ENCODE data around the gene FBXL13. TPM values are rescaled to one million over a fixed set of nuclear protein-coding genes. Genes with fewer than 3 reads are reported as not detected.
"Not testable (repeated sequence)": the region's sequence is repeated elsewhere in the genome, so short reads cannot be mapped to it uniquely, and the experiment has no call there.

Gene FBXL13
- total RNA-seq, 2 donors from 2014 or later, result 1.6 to 1.7 TPM

DNA sequence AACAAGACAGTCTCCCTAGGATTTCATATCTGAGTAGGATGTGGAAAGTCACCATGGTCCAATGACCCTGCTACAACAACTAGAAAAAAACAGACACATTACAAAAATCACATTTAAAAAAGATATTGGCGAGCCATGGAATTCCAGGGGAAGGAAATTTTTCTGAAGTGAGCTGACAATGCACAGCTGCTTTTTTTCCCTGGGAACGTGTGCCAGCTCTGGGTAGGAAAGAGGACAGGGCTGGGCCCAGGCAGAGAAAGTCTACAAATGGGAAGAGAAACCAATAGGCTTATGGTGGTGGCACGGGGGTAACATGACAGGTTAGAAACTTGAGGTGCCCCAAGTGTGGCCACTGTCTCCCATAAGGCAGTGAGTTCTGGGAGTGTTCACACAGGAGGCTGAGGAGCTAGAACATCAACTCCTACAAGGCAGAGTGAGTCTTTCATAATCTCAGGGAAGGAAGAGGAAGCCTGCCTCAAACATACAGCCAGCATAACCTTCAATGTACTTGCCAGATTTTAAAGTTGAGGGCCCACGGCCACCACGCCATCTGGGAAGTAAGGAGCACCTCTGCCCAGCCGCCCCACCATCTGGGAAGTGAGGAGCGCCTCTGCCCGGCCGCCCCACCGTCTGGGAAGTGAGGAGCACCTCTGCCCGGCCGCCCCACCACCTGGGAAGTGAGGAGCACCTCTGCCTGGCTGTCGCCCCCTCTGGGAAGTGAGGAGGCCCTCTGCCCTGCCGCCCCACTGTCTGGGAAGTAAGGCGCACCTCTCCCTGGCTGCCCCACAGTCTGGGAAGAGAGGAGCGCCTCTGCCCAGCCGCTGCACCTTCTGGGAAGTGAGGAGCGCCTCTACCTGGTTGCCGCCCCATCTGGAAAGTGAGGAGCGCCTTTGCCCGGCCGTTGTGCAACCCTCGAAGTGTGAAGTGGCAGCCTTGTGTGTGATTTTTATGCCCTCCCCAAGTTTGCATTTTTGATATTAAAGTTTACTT lies 5.9 kb downstream of the FBXL13 start:
- Histone ChIP-seq H3K36me3 (no peaks in the 10 kb centered on the region), H3K27ac (no peak overlapping the region), H3K4me1 (peaks cover 0 to 3% of the 10 kb centered on the region in 2 donors), H3K4me3 (no peak overlapping the region), H3K27me3 (no peaks in the 10 kb centered on the region), H3K9me3 (no peaks in the 10 kb centered on the region)
- DNase-seq (ENCODE audit: low spot score), result no peak
- no peak for TF ChIP-seq CTCF (IDR thresholded peaks at IDR 0.05)

- H3K27ac ChIP-seq, result no peak overlapping the region
- H3K4me1 ChIP-seq, result peaks cover 0 to 4% of the 10 kb centered on the region in 2 donors
- no peaks in the 10 kb centered on the region for H3K27me3 ChIP-seq
- H3K9me3 ChIP-seq, result no peaks in the 10 kb centered on the region
- H3K4me3 ChIP-seq, result no peak overlapping the region
- DNase-seq (ENCODE audit: low spot score), result no peak
- peak; percentile 17 to 50 for TF ChIP-seq CTCF (IDR thresholded peaks at IDR 0.05)
- no peaks in the 10 kb centered on the region for H3K36me3 ChIP-seq
Observed at GRCh38 chr7:103065667-103066066, 8.9 kb downstream of the FBXL13 start.

- Histone ChIP-seq H3K27ac (no peak overlapping the region), H3K9me3 (no peaks in the 10 kb centered on the region)
- no peak for TF ChIP-seq CTCF (IDR thresholded peaks at IDR 0.05)
Observed at GRCh38 chr7:103063895-103064294, 10.7 kb downstream of the FBXL13 start.

GRCh38 chr7:103059471-103059870 lies 15.1 kb downstream of the FBXL13 start:
- H3K4me1 ChIP-seq, result peaks cover 0 to 4% of the 10 kb centered on the region in 2 donors
- no peaks in the 10 kb centered on the region for H3K27me3 ChIP-seq
- no peak overlapping the region for H3K4me3 ChIP-seq
- no peaks in the 10 kb centered on the region for H3K9me3 ChIP-seq
- no peaks in the 10 kb centered on the region for H3K36me3 ChIP-seq
- DNase-seq (ENCODE audit: low spot score), result no peak
- TF ChIP-seq CTCF (IDR thresholded peaks at IDR 0.05), result no peak
- H3K27ac ChIP-seq, result no peak overlapping the region

More at GRCh38 chr7:103063895-103064294, 10.7 kb downstream of the FBXL13 start:
- no peak for DNase-seq (ENCODE audit: low spot score)
- H3K4me3 ChIP-seq, result no peak overlapping the region
- H3K27me3 ChIP-seq, result no peaks in the 10 kb centered on the region
- H3K4me1 ChIP-seq, result peaks cover 0 to 4% of the 10 kb centered on the region in 2 donors
- H3K36me3 ChIP-seq, result no peaks in the 10 kb centered on the region

DNA sequence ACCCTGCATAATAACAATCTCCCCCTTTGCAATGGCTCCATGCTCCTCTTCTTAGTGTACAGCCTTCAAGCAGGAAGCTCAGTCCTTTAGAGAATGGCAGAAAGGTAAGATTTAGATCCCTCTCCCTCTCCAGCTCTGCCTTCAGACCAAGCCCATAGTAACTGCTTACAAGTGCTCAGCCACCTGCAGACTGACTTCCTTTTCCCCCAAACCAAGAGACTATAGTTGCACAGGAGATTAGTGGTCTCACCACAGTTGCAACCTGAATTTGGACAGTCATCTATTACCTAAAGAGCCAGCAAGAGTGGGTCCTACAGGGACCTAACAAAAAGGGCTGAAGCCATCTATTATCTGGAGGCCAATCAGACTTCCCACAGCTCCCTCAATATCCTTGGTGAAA lies 16.5 kb downstream of the FBXL13 start:
- Histone ChIP-seq H3K36me3 (no peaks in the 10 kb centered on the region), H3K4me1 (peaks cover 0 to 4% of the 10 kb centered on the region in 2 donors), H3K9me3 (no peaks in the 10 kb centered on the region), H3K27me3 (no peaks in the 10 kb centered on the region), H3K27ac (no peak overlapping the region), H3K4me3 (no peak overlapping the region)
- no peak for DNase-seq (ENCODE audit: low spot score)
- TF ChIP-seq CTCF (IDR thresholded peaks at IDR 0.05), result no peak

DNA sequence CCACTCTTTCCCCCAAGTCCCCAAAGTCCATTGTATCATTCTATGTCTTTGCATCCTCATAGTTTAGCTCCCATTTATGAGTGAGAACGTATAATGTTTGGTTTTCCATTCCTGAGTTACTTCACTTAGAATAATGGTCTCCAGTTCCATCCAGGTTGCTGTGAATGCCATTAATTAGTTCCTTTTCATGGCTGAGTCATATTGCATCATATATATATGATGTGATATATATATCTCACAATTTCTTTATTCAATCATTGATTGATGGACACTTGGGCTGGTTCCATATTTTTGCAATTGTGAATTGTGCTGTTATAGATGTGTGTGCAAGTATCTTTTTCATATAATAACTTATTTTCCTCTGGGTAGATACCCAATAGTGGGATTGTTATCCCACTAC lies 18.6 kb downstream of the FBXL13 start:
- H3K4me3 ChIP-seq; H3K27ac ChIP-seq; DNase-seq (ENCODE audit: low spot score); H3K9me3 ChIP-seq; H3K36me3 ChIP-seq; H3K4me1 ChIP-seq; H3K27me3 ChIP-seq: not testable (repeated sequence)

All from right atrium auricular region (tissue), 2 donors.